SK-N-SH treated with all-trans-retinoic acid at 6 μM for 48 hours (cell line): ENCODE data around the gene FOXE1.

Experiments used
- BACH2 ChIP-seq: fragments of 250-450 bp; sonication (Bioruptor Pico); IDR thresholded peaks from 2 replicates; pipeline ENCODE4 v1.9.0; 2021; ENCODE audit warnings: mild to moderate bottlenecking, borderline replicate concordance
- GLIS3 ChIP-seq: fragments of 250-450 bp; sonication (Bioruptor Pico); IDR thresholded peaks from 2 replicates; pipeline ENCODE4 v1.5.0; 2020; ENCODE audit warnings: mild to moderate bottlenecking, moderate library complexity
- ISL1 ChIP-seq: fragments of 250-450 bp; sonication (Bioruptor Pico); IDR thresholded peaks from 2 replicates; pipeline ENCODE4 v2.1.2; 2022; ENCODE audit warnings: mild to moderate bottlenecking, moderate library complexity
- SNAI2 ChIP-seq: fragments of 250-450 bp; sonication (Bioruptor Pico); IDR thresholded peaks from 2 replicates; pipeline ENCODE4 v1.5.0; 2020; ENCODE audit warnings: mild to moderate bottlenecking, moderate library complexity
- TSHZ2 ChIP-seq: fragments of 250-450 bp; sonication (Bioruptor Pico); IDR thresholded peaks from 2 replicates; pipeline ENCODE4 v1.5.0; 2020; ENCODE audit warnings: mild to moderate bottlenecking, moderate library complexity
- ZFP3 ChIP-seq: fragments of 250-450 bp; sonication (Bioruptor Pico); IDR thresholded peaks from 2 replicates; pipeline ENCODE4 v1.5.0; 2020; ENCODE audit warnings: mild to moderate bottlenecking, moderate library complexity
- ZNF70 ChIP-seq: fragments of 450-650 bp; formaldehyde crosslinking; IDR thresholded peaks from 2 replicates; pipeline ENCODE4 v1.5.0; 2020; ENCODE audit warnings: mild to moderate bottlenecking, moderate library complexity
- ZNF8 ChIP-seq: fragments of 450-650 bp; formaldehyde crosslinking; IDR thresholded peaks from 2 replicates; pipeline ENCODE4 v1.5.0; 2020; ENCODE audit warnings: mild to moderate bottlenecking, moderate library complexity
- TF ChIP-seq, protein P1 (sequence below): fragments of 250-450 bp; sonication (Bioruptor Pico); IDR thresholded peaks from 2 replicates; pipeline ENCODE4 v1.8.0; 2020; ENCODE audit warnings: mild to moderate bottlenecking, moderate library complexity, borderline replicate concordance
- TF ChIP-seq, protein P2 (sequence below): fragments of 250-450 bp; sonication (Bioruptor Pico); IDR thresholded peaks from 2 replicates; pipeline ENCODE4 v1.5.1; 2020; ENCODE audit warnings: low read depth, mild to moderate bottlenecking, moderate library complexity

- no peak for TF ChIP-seq BACH2 (CRISPR knock-in tag)
- TF ChIP-seq, protein P1, sequence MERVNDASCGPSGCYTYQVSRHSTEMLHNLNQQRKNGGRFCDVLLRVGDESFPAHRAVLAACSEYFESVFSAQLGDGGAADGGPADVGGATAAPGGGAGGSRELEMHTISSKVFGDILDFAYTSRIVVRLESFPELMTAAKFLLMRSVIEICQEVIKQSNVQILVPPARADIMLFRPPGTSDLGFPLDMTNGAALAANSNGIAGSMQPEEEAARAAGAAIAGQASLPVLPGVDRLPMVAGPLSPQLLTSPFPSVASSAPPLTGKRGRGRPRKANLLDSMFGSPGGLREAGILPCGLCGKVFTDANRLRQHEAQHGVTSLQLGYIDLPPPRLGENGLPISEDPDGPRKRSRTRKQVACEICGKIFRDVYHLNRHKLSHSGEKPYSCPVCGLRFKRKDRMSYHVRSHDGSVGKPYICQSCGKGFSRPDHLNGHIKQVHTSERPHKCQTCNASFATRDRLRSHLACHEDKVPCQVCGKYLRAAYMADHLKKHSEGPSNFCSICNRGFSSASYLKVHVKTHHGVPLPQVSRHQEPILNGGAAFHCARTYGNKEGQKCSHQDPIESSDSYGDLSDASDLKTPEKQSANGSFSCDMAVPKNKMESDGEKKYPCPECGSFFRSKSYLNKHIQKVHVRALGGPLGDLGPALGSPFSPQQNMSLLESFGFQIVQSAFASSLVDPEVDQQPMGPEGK (CRISPR knock-in tag): no peak
- TF ChIP-seq ISL1 (CRISPR knock-in tag): no peak
- TF ChIP-seq TSHZ2 (CRISPR knock-in tag): no peak
- TF ChIP-seq, protein P2, sequence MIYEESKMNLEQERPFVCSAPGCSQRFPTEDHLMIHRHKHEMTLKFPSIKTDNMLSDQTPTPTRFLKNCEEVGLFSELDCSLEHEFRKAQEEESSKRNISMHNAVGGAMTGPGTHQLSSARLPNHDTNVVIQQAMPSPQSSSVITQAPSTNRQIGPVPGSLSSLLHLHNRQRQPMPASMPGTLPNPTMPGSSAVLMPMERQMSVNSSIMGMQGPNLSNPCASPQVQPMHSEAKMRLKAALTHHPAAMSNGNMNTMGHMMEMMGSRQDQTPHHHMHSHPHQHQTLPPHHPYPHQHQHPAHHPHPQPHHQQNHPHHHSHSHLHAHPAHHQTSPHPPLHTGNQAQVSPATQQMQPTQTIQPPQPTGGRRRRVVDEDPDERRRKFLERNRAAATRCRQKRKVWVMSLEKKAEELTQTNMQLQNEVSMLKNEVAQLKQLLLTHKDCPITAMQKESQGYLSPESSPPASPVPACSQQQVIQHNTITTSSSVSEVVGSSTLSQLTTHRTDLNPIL (CRISPR knock-in tag): no peak
- no peak for TF ChIP-seq ZNF8 (CRISPR knock-in tag)
- TF ChIP-seq GLIS3: no peak
- TF ChIP-seq ZFP3 (CRISPR knock-in tag): no peak
- TF ChIP-seq SNAI2: no peak
- no peak for TF ChIP-seq ZNF70
Measured at GRCh38 chr9:97845763-97846162, 7.3 kb upstream of the FOXE1 start.
